HG03457 (cell line): ENCODE results near the gene DPP10.

Experiments used
- ATAC-seq: cut with Tn5 transposase; IDR thresholded peaks from one replicate; pipeline ENCODE4 v1.9.1; 2021; ENCODE audit warnings: moderate number of reproducible peaks; ENCODE audit not compliant: unreplicated experiment

Gene DPP10

GRCh38 chr2:115201386-115201785 lies 758.9 kb downstream of the DPP10 start:
- ATAC-seq, result no peak

GRCh38 chr2:115208493-115209164 lies 766.2 kb downstream of the DPP10 start:
- no peak for ATAC-seq

GRCh38 chr2:115214050-115214449 lies 771.6 kb downstream of the DPP10 start:
- ATAC-seq, result no peak

GRCh38 chr2:115219296-115219695 lies 776.9 kb downstream of the DPP10 start:
- no peak for ATAC-seq

GRCh38 chr2:115234186-115234585 lies 791.7 kb downstream of the DPP10 start:
- no peak for ATAC-seq

GRCh38 chr2:115234737-115235136 lies 792.3 kb downstream of the DPP10 start:
- ATAC-seq, result no peak

- no peak for ATAC-seq
These were observed 805.6 kb downstream of the DPP10 start for GRCh38 chr2:115248066-115248465.

GRCh38 chr2:115277366-115277765 lies 834.9 kb downstream of the DPP10 start:
- no peak for ATAC-seq

GRCh38 chr2:115285416-115285815 lies 843.0 kb downstream of the DPP10 start:
- no peak for ATAC-seq

GRCh38 chr2:115290478-115290877 lies 848.0 kb downstream of the DPP10 start:
- no peak for ATAC-seq

GRCh38 chr2:115292742-115293141 lies 850.3 kb downstream of the DPP10 start:
- no peak for ATAC-seq

- ATAC-seq, result no peak
These were observed 852.6 kb downstream of the DPP10 start for GRCh38 chr2:115294999-115295398.

GRCh38 chr2:115297056-115297455 lies 854.6 kb downstream of the DPP10 start:
- ATAC-seq, result no peak

GRCh38 chr2:115299199-115299598 lies 856.8 kb downstream of the DPP10 start:
- no peak for ATAC-seq

- no peak for ATAC-seq
These were observed 863.3 kb downstream of the DPP10 start for GRCh38 chr2:115305712-115306111.

GRCh38 chr2:115314119-115314518 lies 871.7 kb downstream of the DPP10 start:
- ATAC-seq, result no peak

GRCh38 chr2:115327061-115327460 lies 884.6 kb downstream of the DPP10 start:
- ATAC-seq, result no peak

- ATAC-seq, result no peak
These were observed 917.1 kb downstream of the DPP10 start for GRCh38 chr2:115359550-115359949.

GRCh38 chr2:115364093-115364492 lies 921.7 kb downstream of the DPP10 start:
- ATAC-seq, result no peak

GRCh38 chr2:115369400-115369799 lies 927.0 kb downstream of the DPP10 start:
- ATAC-seq, result no peak

GRCh38 chr2:115374981-115375380 lies 932.5 kb downstream of the DPP10 start:
- no peak for ATAC-seq

GRCh38 chr2:115384399-115384798 lies 942.0 kb downstream of the DPP10 start:
- ATAC-seq, result no peak

GRCh38 chr2:115386465-115386864 lies 944.0 kb downstream of the DPP10 start:
- no peak for ATAC-seq
